ENCODE results near the gene ZNF518A. TPM values are rescaled to one million over a fixed set of nuclear protein-coding genes. Genes with fewer than 3 reads are reported as not detected.

ZNF518A gene
- polyA plus RNA-seq, 3 donors, result 9.5 to 15.8 (median 13.2) TPM

GRCh38 chr10:96165726-96166125 lies 35.6 kb downstream of the ZNF518A start:
- intact Hi-C loops (cut with micrococcal nuclease), result no loop called here
- no peaks in the 10 kb centered on the region for H3K4me1 Mint-ChIP-seq

GRCh38 chr10:96168546-96168945 lies 38.4 kb downstream of the ZNF518A start:
- H2AFZ ChIP-seq (ENCODE audit: insufficient read depth, low read depth, low read length, poor library complexity, severe bottlenecking), result no peak overlapping the region

More at GRCh38 chr10:96165726-96166125, 35.6 kb downstream of the ZNF518A start:
- H4K20me1 ChIP-seq (ENCODE audit: insufficient read depth, low read length), result no peaks in the 10 kb centered on the region
- DNase-seq, result no peak
- Mint-ChIP-seq H3K27ac (no peak overlapping the region), H3K27me3 (ENCODE audit: low read depth in 3 of 3) (no peaks in the 10 kb centered on the region), H3K4me3 (no peak overlapping the region), H3K36me3 (peaks cover 26 to 29% of the 10 kb centered on the region in 2 donors), H3K9me3 (peaks cover 24 to 49% (median 40%) of the 10 kb centered on the region in 7 donors)
- 97% methylated on average over 4 of the region's 6 CpGs for WGBS (ENCODE audit: insufficient coverage)
- no peak overlapping the region for H3K9ac ChIP-seq (ENCODE audit: insufficient read depth, low read length, poor library complexity, severe bottlenecking)
- no peaks in the 10 kb centered on the region for H3K4me1 ChIP-seq (ENCODE audit: control insufficient read depth in 1 of 2, insufficient read depth in 2 of 2, low read length in 2 of 2)
- no peak overlapping the region for H3K4me3 ChIP-seq (replicated peaks in 1 of 3; ENCODE audit: low read depth in 2 of 3, low read length in 3 of 3)
- no peak overlapping the region for H3K27ac ChIP-seq (ENCODE audit: low read depth in 1 of 2, low read length in 2 of 2)
- H3K27me3 ChIP-seq (ENCODE audit: control insufficient read depth in 2 of 2, insufficient read depth in 2 of 2, low read length in 2 of 2), result no peaks in the 10 kb centered on the region
- H3K79me2 ChIP-seq (ENCODE audit: insufficient read depth, low read length), result no peaks in the 10 kb centered on the region
- no peak overlapping the region for H3K4me2 ChIP-seq (replicated peaks; ENCODE audit: extremely low read depth, low read length, poor library complexity, severe bottlenecking)
- H3K36me3 ChIP-seq (replicated peaks in 1 of 2; ENCODE audit: control insufficient read depth in 1 of 2, insufficient read depth in 2 of 2, low read length in 2 of 2), result peaks cover 0 to 24% of the 10 kb centered on the region in 2 donors
- peaks cover 22 to 43% of the 10 kb centered on the region in 2 donors for H3K9me3 ChIP-seq (replicated peaks in 1 of 2; ENCODE audit: control insufficient read depth in 1 of 2, insufficient read depth in 1 of 2, low read length in 2 of 2)
- no peak overlapping the region for H2AFZ ChIP-seq (ENCODE audit: insufficient read depth, low read depth, low read length, poor library complexity, severe bottlenecking)
- no peak for TF ChIP-seq CTCF (IDR thresholded peaks at IDR 0.05)

More at GRCh38 chr10:96168546-96168945, 38.4 kb downstream of the ZNF518A start:
- TF ChIP-seq CTCF (IDR thresholded peaks at IDR 0.05), result no peak
- H3K4me3 ChIP-seq (replicated peaks in 1 of 3; ENCODE audit: low read depth in 2 of 3, low read length in 3 of 3), result no peak overlapping the region
- intact Hi-C loops (cut with micrococcal nuclease), result no loop called here
- DNase-seq, result no peak
- H3K36me3 ChIP-seq (replicated peaks in 1 of 2; ENCODE audit: control insufficient read depth in 1 of 2, insufficient read depth in 2 of 2, low read length in 2 of 2), result no peaks in the 10 kb centered on the region
- Mint-ChIP-seq H3K36me3 (peaks cover 11 to 19% of the 10 kb centered on the region in 2 donors), H3K4me3 (no peak overlapping the region), H3K9me3 (peaks cover 28 to 59% (median 53%) of the 10 kb centered on the region in 7 donors), H3K27ac (no peak overlapping the region), H3K27me3 (ENCODE audit: low read depth in 3 of 3) (peaks cover 0 to 1% (median 0%) of the 10 kb centered on the region in 3 donors), H3K4me1 (no peaks in the 10 kb centered on the region)
- H3K9ac ChIP-seq (ENCODE audit: insufficient read depth, low read length, poor library complexity, severe bottlenecking), result no peak overlapping the region
- WGBS (ENCODE audit: insufficient coverage), result 100% methylated on average over 1 of the region's 1 CpG
- H3K27me3 ChIP-seq (ENCODE audit: control insufficient read depth in 2 of 2, insufficient read depth in 2 of 2, low read length in 2 of 2), result no peaks in the 10 kb centered on the region
- peaks cover 22 to 43% of the 10 kb centered on the region in 2 donors for H3K9me3 ChIP-seq (replicated peaks in 1 of 2; ENCODE audit: control insufficient read depth in 1 of 2, insufficient read depth in 1 of 2, low read length in 2 of 2)
- no peak overlapping the region for H3K27ac ChIP-seq (ENCODE audit: low read depth in 1 of 2, low read length in 2 of 2)
- H3K4me2 ChIP-seq (replicated peaks; ENCODE audit: extremely low read depth, low read length, poor library complexity, severe bottlenecking), result no peak overlapping the region
- H4K20me1 ChIP-seq (ENCODE audit: insufficient read depth, low read length), result no peaks in the 10 kb centered on the region
- no peaks in the 10 kb centered on the region for H3K79me2 ChIP-seq (ENCODE audit: insufficient read depth, low read length)
- H3K4me1 ChIP-seq (ENCODE audit: control insufficient read depth in 1 of 2, insufficient read depth in 2 of 2, low read length in 2 of 2), result no peaks in the 10 kb centered on the region

Data from CD14-positive monocyte (primary cell).